IMR-90 (cell line): ENCODE measurements around the gene TOMM40.
"Not testable (repeated sequence)": the region's sequence is repeated elsewhere in the genome, so short reads cannot be mapped to it uniquely, and the experiment has no call there.

Experiments used
- CEBPB ChIP-seq: IDR thresholded peaks from 2 replicates; pipeline ENCODE4 v1.6.1; 2012; ENCODE audit warnings: low read depth, low read length, improper control_type of control experiment
- CHD1 ChIP-seq: IDR thresholded peaks from 2 replicates; pipeline ENCODE4 v1.6.1; 2012; ENCODE audit warnings: low read depth, low read length, improper control_type of control experiment
- FOS ChIP-seq: fragments of 150-350 bp; IDR thresholded peaks from 2 replicates; pipeline ENCODE4 v1.6.1; 2016; ENCODE audit warnings: low read depth, low read length
- MAFK ChIP-seq: IDR thresholded peaks from 2 replicates; pipeline ENCODE4 v1.6.1; 2012; ENCODE audit warnings: low read depth, low read length, improper control_type of control experiment
- MAZ ChIP-seq: IDR thresholded peaks from 2 replicates; pipeline ENCODE4 v1.6.1; 2012; ENCODE audit warnings: low read depth, mild to moderate bottlenecking, low read length, improper control_type of control experiment, moderate library complexity, borderline replicate concordance
- MXI1 ChIP-seq: IDR thresholded peaks from 2 replicates; pipeline ENCODE4 v1.6.1; 2012; ENCODE audit warnings: low read depth, mild to moderate bottlenecking, low read length, moderate library complexity, borderline replicate concordance
- NFE2L2 ChIP-seq: fragments of 150-350 bp; IDR thresholded peaks from 2 replicates; pipeline ENCODE4 v1.6.1; 2016; ENCODE audit warnings: low read depth, mild to moderate bottlenecking, low read length
- POLR2A ChIP-seq: IDR thresholded peaks from 2 replicates; pipeline ENCODE4 v1.6.1; 2012; ENCODE audit warnings: mild to moderate bottlenecking, low read depth, low read length
- RAD21 ChIP-seq: IDR thresholded peaks from 2 replicates; pipeline ENCODE4 v1.6.1; 2012; ENCODE audit warnings: low read length, improper control_type of control experiment
- RCOR1 ChIP-seq: IDR thresholded peaks from 2 replicates; pipeline ENCODE4 v1.6.1; 2012; ENCODE audit warnings: mild to moderate bottlenecking, low read length, improper control_type of control experiment; ENCODE audit not compliant: insufficient replicate concordance
- RFX5 ChIP-seq: IDR thresholded peaks from 2 replicates; pipeline ENCODE4 v1.8.0; 2012; ENCODE audit warnings: low read depth, mild to moderate bottlenecking, low read length, moderate library complexity
- SMC3 ChIP-seq: fragments of 150-350 bp; IDR thresholded peaks from 2 replicates; pipeline ENCODE4 v1.6.1; 2016; ENCODE audit warnings: low read depth, mild to moderate bottlenecking, antibody characterized with exemption, low read length, moderate library complexity
- TF ChIP-seq, protein P1 (sequence below): conservative IDR thresholded peaks from 2 replicates; pipeline ENCODE4 v1.5.1; 2012; ENCODE audit warnings: mild to moderate bottlenecking, low read depth, low read length, improper control_type of control experiment
- TF ChIP-seq, protein P2 (sequence below): fragments of 150-350 bp; IDR thresholded peaks from 2 replicates; pipeline ENCODE4 v1.6.1; 2017; ENCODE audit warnings: mild to moderate bottlenecking, antibody characterized with exemption, low read length, low read depth

DNA sequence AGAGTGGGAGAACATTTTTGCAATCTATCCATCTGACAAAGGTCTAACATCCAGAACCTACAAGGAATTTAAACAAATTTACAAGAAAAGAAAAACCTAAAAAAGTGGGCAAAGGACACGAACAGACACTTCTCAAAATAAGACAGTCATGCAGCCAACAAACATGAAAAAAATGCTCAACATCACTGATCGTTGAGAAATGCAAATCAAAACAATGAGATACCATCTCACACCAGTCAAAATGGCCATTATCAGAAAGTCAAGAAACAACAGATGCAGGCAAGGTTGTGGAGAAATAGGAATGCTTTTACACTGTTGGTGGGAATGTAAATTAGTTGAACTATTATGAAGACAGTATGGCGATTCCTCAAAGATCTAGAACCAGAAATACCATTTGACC, 29.5 kb upstream of the TOMM40 start:
- TF ChIP-seq, protein P1, sequence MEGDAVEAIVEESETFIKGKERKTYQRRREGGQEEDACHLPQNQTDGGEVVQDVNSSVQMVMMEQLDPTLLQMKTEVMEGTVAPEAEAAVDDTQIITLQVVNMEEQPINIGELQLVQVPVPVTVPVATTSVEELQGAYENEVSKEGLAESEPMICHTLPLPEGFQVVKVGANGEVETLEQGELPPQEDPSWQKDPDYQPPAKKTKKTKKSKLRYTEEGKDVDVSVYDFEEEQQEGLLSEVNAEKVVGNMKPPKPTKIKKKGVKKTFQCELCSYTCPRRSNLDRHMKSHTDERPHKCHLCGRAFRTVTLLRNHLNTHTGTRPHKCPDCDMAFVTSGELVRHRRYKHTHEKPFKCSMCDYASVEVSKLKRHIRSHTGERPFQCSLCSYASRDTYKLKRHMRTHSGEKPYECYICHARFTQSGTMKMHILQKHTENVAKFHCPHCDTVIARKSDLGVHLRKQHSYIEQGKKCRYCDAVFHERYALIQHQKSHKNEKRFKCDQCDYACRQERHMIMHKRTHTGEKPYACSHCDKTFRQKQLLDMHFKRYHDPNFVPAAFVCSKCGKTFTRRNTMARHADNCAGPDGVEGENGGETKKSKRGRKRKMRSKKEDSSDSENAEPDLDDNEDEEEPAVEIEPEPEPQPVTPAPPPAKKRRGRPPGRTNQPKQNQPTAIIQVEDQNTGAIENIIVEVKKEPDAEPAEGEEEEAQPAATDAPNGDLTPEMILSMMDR = not testable (repeated sequence)
- TF ChIP-seq MAZ, CEBPB, POLR2A, RCOR1, SMC3, CHD1, NFE2L2, MAFK, RFX5, FOS, RAD21, MXI1: not testable (repeated sequence)
- TF ChIP-seq, protein P2, sequence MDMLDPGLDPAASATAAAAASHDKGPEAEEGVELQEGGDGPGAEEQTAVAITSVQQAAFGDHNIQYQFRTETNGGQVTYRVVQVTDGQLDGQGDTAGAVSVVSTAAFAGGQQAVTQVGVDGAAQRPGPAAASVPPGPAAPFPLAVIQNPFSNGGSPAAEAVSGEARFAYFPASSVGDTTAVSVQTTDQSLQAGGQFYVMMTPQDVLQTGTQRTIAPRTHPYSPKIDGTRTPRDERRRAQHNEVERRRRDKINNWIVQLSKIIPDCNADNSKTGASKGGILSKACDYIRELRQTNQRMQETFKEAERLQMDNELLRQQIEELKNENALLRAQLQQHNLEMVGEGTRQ = not testable (repeated sequence)
